Kidney (tissue), 14 donors: ENCODE results near the gene MCM3AP. TPM values are rescaled to one million over a fixed set of nuclear protein-coding genes. Genes with fewer than 3 reads are reported as not detected.
A peak's percentile ranks its signal among the peaks of the same experiment; 100 is the strongest.

Experiments used
- DNase-seq, 5 donors: peaks; one replicate each; pipeline ENCODE4 v3.0.0-alpha.2; 2013 to 2020
- FAIRE-seq: peaks from 2 replicates; lab custom pipeline; 2012; peaks lifted over from hg19 to GRCh38; lab: Jason Lieb, UNC
- H3K27ac ChIP-seq, 2 donors: one replicate each; pipeline ENCODE4 v1.7.0; 2013; ENCODE audit warnings: low read depth in 2 of 2, low read length in 2 of 2, inconsistent platforms in 1 of 2
- H3K27me3 ChIP-seq: one replicate; pipeline ENCODE4 v1.7.1; 2013; ENCODE audit warnings: low read length, inconsistent platforms; ENCODE audit not compliant: control insufficient read depth, insufficient read depth
- H3K36me3 ChIP-seq, 3 donors: one replicate each; pipeline versions ENCODE4 v1.7.0 to v1.7.1; 2013; ENCODE audit warnings: low read length in 3 of 3, control low read depth in 1 of 3, inconsistent platforms in 1 of 3; ENCODE audit not compliant: insufficient read depth in 3 of 3, control insufficient read depth in 2 of 3
- H3K4me1 ChIP-seq, 3 donors: one replicate each; pipeline versions ENCODE4 v1.7.0 to v1.7.1; 2013; ENCODE audit warnings: low read length in 3 of 3, inconsistent platforms in 1 of 3, low read depth in 1 of 3; ENCODE audit not compliant: control insufficient read depth in 2 of 3, insufficient read depth in 2 of 3
- H3K4me3 ChIP-seq, 3 donors: one replicate each; pipeline versions ENCODE4 v1.7.0 to v1.8.1; 2013; ENCODE audit warnings: low read length in 3 of 3, control low read depth in 1 of 3, inconsistent platforms in 1 of 3
- H3K9ac ChIP-seq, 3 donors: one replicate each; pipeline versions ENCODE4 v1.7.0 to v1.7.1; 2013; ENCODE audit warnings: low read length in 3 of 3, control low read depth in 1 of 3, inconsistent platforms in 1 of 3
- H3K9me3 ChIP-seq, 3 donors: one replicate each; pipeline versions ENCODE4 v1.7.0 to v1.7.1; 2013; ENCODE audit warnings: low read length in 3 of 3, control low read depth in 1 of 3, inconsistent platforms in 1 of 3; ENCODE audit not compliant: control insufficient read depth in 2 of 3, insufficient read depth in 1 of 3
- CTCF ChIP-seq: IDR thresholded peaks from 3 replicates; pipeline ENCODE4 v1.5.1; 2012; ENCODE audit warnings: mild to moderate bottlenecking, moderate library complexity, borderline replicate concordance; ENCODE audit not compliant: insufficient read depth; ENCODE audit errors: extremely low read depth
- intact Hi-C: fragments of 100-400 bp; cut with DNase I; formaldehyde crosslinking; loops from one replicate; pipeline ENCODE4 v1.11.1; 2022
- polyA plus RNA-seq: library from polyadenylated mRNA; stranded (reverse); fragments of 350-450 nt; fragmentation: Illumina TruSeq; extraction: RNeasy Lipid Tissue Mini Kit (QIAGEN cat#74804); gene quantifications from one replicate; pipeline ENCODE4 v1.2.3, GENCODE V29; 2014; ENCODE audit warnings: low read depth, low replicate concordance; ENCODE audit not compliant: insufficient read depth
- total RNA-seq: library from RNA; stranded (reverse); fragmentation: NEBNext Ultra II Directional; extraction: Animal tissue kit (Norgen Biotek cat#: 25700); gene quantifications from one replicate; pipeline ENCODE4 v1.2.1, GENCODE V29; 2021
- donor health status: control.
- donor health status: control.
- donor health status: control.
- donor health status: control.
- donor health status: control.
- donor health status: DM: yes; HTN: yes; CAD: no.
- donor health status: Normal renal cell carcinoma (clear cell type).

Gene MCM3AP
- total and polyA plus RNA-seq, 2 donors from 2014 or later, result 29.0 to 101 TPM

GRCh38 chr21:46250146-46250725, 35.2 kb downstream of the MCM3AP start:
- DNase-seq (peak in 1 of 5 donors; percentile 9), FAIRE-seq (no peak)
- no peak overlapping the region for H3K9ac ChIP-seq
- H3K9me3 ChIP-seq, result no peaks in the 10 kb centered on the region
- intact Hi-C loops, result no loop called here
- H3K4me3 ChIP-seq, result no peak overlapping the region
- peaks cover 13 to 68% (median 47%) of the 10 kb centered on the region in 3 donors for H3K36me3 ChIP-seq
- no peak for TF ChIP-seq CTCF
- no peak overlapping the region for H3K27ac ChIP-seq
- no peaks in the 10 kb centered on the region for H3K27me3 ChIP-seq
- no peaks in the 10 kb centered on the region for H3K4me1 ChIP-seq

- Histone ChIP-seq H3K36me3 (peaks cover 10 to 63% (median 46%) of the 10 kb centered on the region in 3 donors), H3K4me3 (no peak overlapping the region), H3K27ac (no peak overlapping the region), H3K9me3 (no peaks in the 10 kb centered on the region), H3K9ac (no peak overlapping the region), H3K4me1 (no peaks in the 10 kb centered on the region), H3K27me3 (no peaks in the 10 kb centered on the region)
- FAIRE-seq, result no peak
- no peak for TF ChIP-seq CTCF
- DNase-seq, result no peak
- intact Hi-C loops, result no loop called here
Measured at GRCh38 chr21:46248827-46249226, 36.6 kb downstream of the MCM3AP start.

- intact Hi-C loops, result no loop called here
- FAIRE-seq, result no peak
- Histone ChIP-seq H3K27me3 (no peaks in the 10 kb centered on the region), H3K4me1 (no peaks in the 10 kb centered on the region), H3K9me3 (no peaks in the 10 kb centered on the region), H3K4me3 (no peak overlapping the region), H3K36me3 (peaks cover 6 to 63% (median 46%) of the 10 kb centered on the region in 3 donors), H3K9ac (no peak overlapping the region), H3K27ac (no peak overlapping the region)
- DNase-seq, result no peak
- TF ChIP-seq CTCF, result no peak
Measured at GRCh38 chr21:46248422-46248782, 37.0 kb downstream of the MCM3AP start.
